VCaP (cell line): Measurements from ENCODE around the gene NPHP3.

Experiments
- H3K27ac ChIP-seq: fragments of 450-650 bp; 2 replicates; pipeline ENCODE4 v1.5.1; 2017
- CTCF ChIP-seq: fragments of 450-650 bp; conservative IDR thresholded peaks from 2 replicates; pipeline ENCODE4 v1.5.1; 2017; ENCODE audit warnings: mild to moderate bottlenecking, moderate library complexity

The NPHP3 gene

GRCh38 chr3:132730891-132731580 lies 8.8 kb upstream of the NPHP3 start:
- H3K27ac ChIP-seq, result no peak overlapping the region
- peak; percentile 68 for TF ChIP-seq CTCF

- no peak overlapping the region for H3K27ac ChIP-seq
- TF ChIP-seq CTCF, result peak; percentile 83
These were observed 4.2 kb upstream of the NPHP3 start for GRCh38 chr3:132726341-132726823.

- TF ChIP-seq CTCF, result no peak
- H3K27ac ChIP-seq, result peak overlapping the region; percentile 76
These were observed 1.1 kb upstream of the NPHP3 start for GRCh38 chr3:132723024-132723950.

- TF ChIP-seq CTCF, result peak; percentile 53; the same call in 1 of the 2 replicates
- H3K27ac ChIP-seq, result peak overlapping the region; percentile 92
These were observed 587 bp downstream of the NPHP3 start for GRCh38 chr3:132721479-132722164.

GRCh38 chr3:132720228-132720627 lies 2.0 kb downstream of the NPHP3 start:
- TF ChIP-seq CTCF, result no peak
- no peak overlapping the region for H3K27ac ChIP-seq

GRCh38 chr3:132716372-132716771 lies 5.8 kb downstream of the NPHP3 start:
- no peak for TF ChIP-seq CTCF
- no peak overlapping the region for H3K27ac ChIP-seq
